Measurements from ENCODE around the gene RAET1G. TPM values are rescaled to one million over a fixed set of nuclear protein-coding genes. Genes with fewer than 3 reads are reported as not detected.
"Not testable (repeated sequence)": the region's sequence is repeated elsewhere in the genome, so short reads cannot be mapped to it uniquely, and the experiment has no call there.

Gene RAET1G
- total RNA-seq, 4 donors from 2014 or later = 0.34 to 5.5 (median 4.5) TPM; not detected in 1

DNA sequence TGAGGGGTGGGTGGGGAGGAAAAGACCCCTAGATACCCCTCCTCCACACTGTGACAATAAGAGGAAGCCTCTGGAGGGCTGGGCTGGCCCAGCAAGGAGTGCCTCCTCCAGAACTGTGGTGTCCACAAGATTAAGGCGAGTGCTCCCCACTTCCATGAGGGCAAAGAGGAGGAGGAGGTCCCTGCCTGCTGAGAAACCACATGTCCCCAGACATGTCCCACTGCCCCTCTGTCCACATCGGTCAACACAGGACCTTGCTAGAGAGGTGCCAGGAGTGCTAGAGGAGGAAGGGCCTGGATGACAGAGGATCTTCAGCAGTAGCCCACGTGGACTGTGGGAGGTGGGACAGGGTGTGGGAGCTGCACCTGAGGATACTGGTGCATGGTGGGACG, 3.1 kb downstream of the RAET1G start:
- WGBS, 2 donors = 97 to 98% methylated on average over 4 of the region's 4 CpGs
- TF ChIP-seq POLR2A (IDR thresholded peaks at IDR 0.05) = no peak
- TF ChIP-seq CTCF (IDR thresholded peaks at IDR 0.05) = no peak
- intact Hi-C loops (cut with DNase I; ENCODE audit: low total_unique reads) = no loop called here
- DNase-seq (ENCODE audit: low spot score in 2 of 2) = peak in 1 of 2 donors; percentile 54
- H3K4me3 ChIP-seq (ENCODE audit: low read depth, poor library complexity, severe bottlenecking) = no peak overlapping the region

DNA sequence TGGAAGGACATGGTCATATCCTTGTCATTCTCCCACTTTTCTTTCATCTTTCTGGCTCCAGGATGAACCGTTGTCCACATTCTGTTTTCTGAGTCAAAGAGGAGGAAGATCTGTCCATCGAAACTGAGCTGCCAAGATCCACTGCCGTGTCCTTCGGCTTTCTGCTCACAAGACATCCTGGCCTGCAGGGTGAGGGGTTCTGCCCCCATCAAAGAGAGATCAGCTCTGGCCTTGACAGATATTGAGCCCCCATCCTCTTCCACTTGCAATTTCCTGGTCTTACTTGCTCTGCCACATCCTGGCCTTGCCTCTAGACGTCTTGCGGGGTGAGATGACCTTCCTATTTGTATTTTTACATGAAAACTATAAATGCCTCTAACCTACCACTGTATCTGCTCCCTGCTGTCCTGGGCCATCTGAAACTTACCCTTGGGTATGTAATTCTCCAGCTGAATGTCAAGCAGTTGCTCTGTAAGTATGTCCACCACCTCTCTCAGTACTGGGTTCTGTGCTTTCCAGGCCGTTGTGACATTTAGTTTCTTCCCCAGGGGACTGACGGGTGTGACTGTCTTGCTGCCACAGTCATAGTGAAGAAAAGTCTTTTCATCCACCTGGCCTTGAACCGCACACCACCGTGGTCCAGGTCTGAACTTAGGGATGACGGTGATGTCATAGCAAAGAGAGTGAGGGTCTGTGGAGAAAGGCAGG, 3.6 kb downstream of the RAET1G start:
- WGBS, 2 donors = 87 to 94% methylated on average over 11 of the region's 11 CpGs
- intact Hi-C loops (cut with DNase I; ENCODE audit: low total_unique reads); H3K4me3 ChIP-seq (ENCODE audit: low read depth, poor library complexity, severe bottlenecking): not testable (repeated sequence)
- DNase-seq (ENCODE audit: low spot score in 2 of 2) = peak in 1 of 2 donors; percentile 53

GRCh38 chr6:149918151-149918905, 4.6 kb downstream of the RAET1G start:
- 81 to 89% methylated on average over 6 of the region's 6 CpGs for WGBS, 2 donors
- no peak for TF ChIP-seq POLR2A (IDR thresholded peaks at IDR 0.05)
- peak in 1 of 2 donors; percentile 74 for DNase-seq (ENCODE audit: low spot score in 2 of 2)
- no peak overlapping the region for H3K4me3 ChIP-seq (ENCODE audit: low read depth, poor library complexity, severe bottlenecking)
- intact Hi-C loops (cut with DNase I; ENCODE audit: low total_unique reads) = no loop called here

DNA sequence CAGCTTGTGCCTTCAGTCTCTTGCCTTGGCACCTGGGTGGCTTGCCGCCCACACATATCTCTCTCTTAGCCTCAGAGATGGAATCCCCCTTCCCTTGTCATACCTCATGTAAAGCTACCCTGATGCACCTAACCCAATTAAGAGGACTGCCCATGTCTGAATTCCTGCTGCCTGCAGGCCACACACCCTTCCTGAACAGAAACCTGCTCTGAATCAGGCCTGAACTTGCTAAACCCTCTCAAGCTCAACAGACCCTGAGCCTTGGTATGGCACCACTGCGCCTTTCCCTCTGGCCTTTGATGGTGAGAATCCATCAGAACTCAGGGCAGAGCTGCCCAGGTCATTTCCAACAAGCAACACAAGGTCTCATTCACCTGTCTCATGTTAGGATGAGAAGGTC, 5.2 kb downstream of the RAET1G start:
- TF ChIP-seq CTCF (IDR thresholded peaks at IDR 0.05) = no peak
- no peak for TF ChIP-seq POLR2A (IDR thresholded peaks at IDR 0.05)
- H3K4me3 ChIP-seq (ENCODE audit: low read depth, poor library complexity, severe bottlenecking) = no peak overlapping the region
- intact Hi-C loops (cut with DNase I; ENCODE audit: low total_unique reads) = no loop called here
- WGBS, 2 donors = 74 to 77% methylated on average over 2 of the region's 2 CpGs
- DNase-seq (ENCODE audit: low spot score in 2 of 2) = peak in 1 of 2 donors; percentile 31

GRCh38 chr6:149915970-149916865, 6.7 kb downstream of the RAET1G start:
- no peak for TF ChIP-seq CTCF (IDR thresholded peaks at IDR 0.05)
- TF ChIP-seq POLR2A (IDR thresholded peaks at IDR 0.05) = no peak
- DNase-seq (ENCODE audit: low spot score in 2 of 2) = peak in 1 of 2 donors; percentile 70
- WGBS, 2 donors = 90 to 95% methylated on average over 10 of the region's 10 CpGs
- H3K4me3 ChIP-seq (ENCODE audit: low read depth, poor library complexity, severe bottlenecking) = no peak overlapping the region
- intact Hi-C loops (cut with DNase I; ENCODE audit: low total_unique reads) = no loop called here

- peak in 1 of 2 donors; percentile 36 for DNase-seq (ENCODE audit: low spot score in 2 of 2)
- 70 to 81% methylated on average over 9 of the region's 9 CpGs for WGBS, 2 donors
- no peak overlapping the region for H3K4me3 ChIP-seq (ENCODE audit: low read depth, poor library complexity, severe bottlenecking)
- no peak for TF ChIP-seq CTCF (IDR thresholded peaks at IDR 0.05)
- TF ChIP-seq POLR2A (IDR thresholded peaks at IDR 0.05) = no peak
- intact Hi-C loops (cut with DNase I; ENCODE audit: low total_unique reads) = no loop called here
Observed at GRCh38 chr6:149913540-149914240, 9.2 kb downstream of the RAET1G start.

All from lower leg skin (tissue), 4 donors.